K562 (cell line): ENCODE measurements around the gene BAD. TPM values are rescaled to one million over a fixed set of nuclear protein-coding genes. Genes with fewer than 3 reads are reported as not detected.

Source experiments
- ELF2 ChIP-seq: fragments of 250-450 bp; sonication (Bioruptor Pico); IDR thresholded peaks from 2 replicates; pipeline ENCODE4 v1.5.0; 2021; ENCODE audit warnings: mild to moderate bottlenecking
- GTF2E2 ChIP-seq: fragments of 200-800 bp; sonication (Bioruptor generic); IDR thresholded peaks from 2 replicates; pipeline ENCODE4 v1.6.1; 2016; ENCODE audit warnings: missing genetic modification characterization, missing compliant biosample characterization
- HDAC3 ChIP-seq: fragments of 450-650 bp; IDR thresholded peaks from 2 replicates; pipeline ENCODE4 v1.6.1; 2018; ENCODE audit warnings: borderline replicate concordance, mild to moderate bottlenecking, moderate library complexity; ENCODE audit not compliant: partially characterized antibody
- KDM5B ChIP-seq: fragments of 200-600 bp; sonication (generic); IDR thresholded peaks from 2 replicates; pipeline ENCODE4 v1.6.1; 2012; ENCODE audit warnings: low read depth, mild to moderate bottlenecking, moderate library complexity, low read length, control low read depth, inconsistent platforms; ENCODE audit not compliant: insufficient replicate concordance
- MCM2 ChIP-seq: fragments of 450-650 bp; IDR thresholded peaks from 2 replicates; pipeline ENCODE4 v1.6.1; 2017; ENCODE audit warnings: low read depth, mild to moderate bottlenecking
- POLR2AphosphoS5 ChIP-seq: IDR thresholded peaks from 2 replicates; pipeline ENCODE4 v1.6.1; 2011; ENCODE audit warnings: mild to moderate bottlenecking, low read depth, low read length, moderate library complexity; ENCODE audit not compliant: control insufficient read depth, insufficient read depth
- polyA plus RNA-seq, 8 experiments: library from polyadenylated mRNA; depleted of rRNA in 4 of 8; stranded (reverse) in 5 of 8; unstranded in 3 of 8; fragments of >200 nt; fragmentation: Nextera tagmentation in 2 of 8; fragmentation: Illumina TruSeq in 1 of 8; extraction: Ambion mirVana in 2 of 8; extraction: Trizol in 1 of 8; gene quantifications; 2 replicates each; pipeline versions ENCODE4 v1.2.1 to v1.2.3, GENCODE V29; 2011 to 2014; ENCODE audit warnings: inconsistent platforms in 1 of 8, missing spikeins in 1 of 8
- total RNA-seq, 7 experiments: library from RNA; depleted of rRNA in 6 of 7; stranded (reverse); fragments of >200 nt in 6 of 7; fragmentation: Illumina TruSeq in 2 of 7; extraction: Trizol in 2 of 7; gene quantifications; 2 replicates each; pipeline versions ENCODE4 v1.2.1 to v1.2.3, GENCODE V29; 2011 to 2021; ENCODE audit warnings: low replicate concordance in 1 of 7
- TF ChIP-seq, protein P1 (sequence below), 2 experiments: fragments of 450-650 bp; formaldehyde crosslinking in 1 of 2; IDR thresholded peaks; 2 replicates each; pipeline versions ENCODE4 v1.4.0 to v1.6.1; 2014 to 2020; ENCODE audit warnings: mild to moderate bottlenecking in 2 of 2, borderline replicate concordance in 1 of 2, low read depth in 1 of 2
- TF ChIP-seq, protein P2 (sequence below): fragments of 200-800 bp; sonication (Bioruptor generic); IDR thresholded peaks from 2 replicates; pipeline ENCODE4 v1.6.1; 2017; ENCODE audit warnings: missing genetic modification characterization, missing compliant biosample characterization
- TF ChIP-seq, protein P3 (sequence below): fragments of 450-650 bp; IDR thresholded peaks from 2 replicates; pipeline ENCODE4 v1.7.1; 2018; ENCODE audit warnings: mild to moderate bottlenecking, low read depth; ENCODE audit not compliant: partially characterized antibody

The BAD gene
- total and polyA plus RNA-seq, 9 of the 15 experiments (the other 6 are each of a cell fraction or from before 2014, with no cell fraction given), result 0.61 to 45.6 (median 11.8) TPM

GRCh38 chr11:64268893-64269539, 15.4 kb downstream of the BAD start (continued):
- TF ChIP-seq, protein P1, sequence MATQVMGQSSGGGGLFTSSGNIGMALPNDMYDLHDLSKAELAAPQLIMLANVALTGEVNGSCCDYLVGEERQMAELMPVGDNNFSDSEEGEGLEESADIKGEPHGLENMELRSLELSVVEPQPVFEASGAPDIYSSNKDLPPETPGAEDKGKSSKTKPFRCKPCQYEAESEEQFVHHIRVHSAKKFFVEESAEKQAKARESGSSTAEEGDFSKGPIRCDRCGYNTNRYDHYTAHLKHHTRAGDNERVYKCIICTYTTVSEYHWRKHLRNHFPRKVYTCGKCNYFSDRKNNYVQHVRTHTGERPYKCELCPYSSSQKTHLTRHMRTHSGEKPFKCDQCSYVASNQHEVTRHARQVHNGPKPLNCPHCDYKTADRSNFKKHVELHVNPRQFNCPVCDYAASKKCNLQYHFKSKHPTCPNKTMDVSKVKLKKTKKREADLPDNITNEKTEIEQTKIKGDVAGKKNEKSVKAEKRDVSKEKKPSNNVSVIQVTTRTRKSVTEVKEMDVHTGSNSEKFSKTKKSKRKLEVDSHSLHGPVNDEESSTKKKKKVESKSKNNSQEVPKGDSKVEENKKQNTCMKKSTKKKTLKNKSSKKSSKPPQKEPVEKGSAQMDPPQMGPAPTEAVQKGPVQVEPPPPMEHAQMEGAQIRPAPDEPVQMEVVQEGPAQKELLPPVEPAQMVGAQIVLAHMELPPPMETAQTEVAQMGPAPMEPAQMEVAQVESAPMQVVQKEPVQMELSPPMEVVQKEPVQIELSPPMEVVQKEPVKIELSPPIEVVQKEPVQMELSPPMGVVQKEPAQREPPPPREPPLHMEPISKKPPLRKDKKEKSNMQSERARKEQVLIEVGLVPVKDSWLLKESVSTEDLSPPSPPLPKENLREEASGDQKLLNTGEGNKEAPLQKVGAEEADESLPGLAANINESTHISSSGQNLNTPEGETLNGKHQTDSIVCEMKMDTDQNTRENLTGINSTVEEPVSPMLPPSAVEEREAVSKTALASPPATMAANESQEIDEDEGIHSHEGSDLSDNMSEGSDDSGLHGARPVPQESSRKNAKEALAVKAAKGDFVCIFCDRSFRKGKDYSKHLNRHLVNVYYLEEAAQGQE (IDR thresholded peaks at IDR 0.05; ENCODE audit: borderline replicate concordance), result no peak
- TF ChIP-seq, protein P1 (CRISPR knock-in tag; IDR thresholded peaks at IDR 0.05; ENCODE audit: low read depth), result peak; percentile 12; the same call in 1 of the 2 replicates
- TF ChIP-seq ELF2, result no peak
- TF ChIP-seq GTF2E2 (tag), result peak; percentile 53; the same call in 1 of the 2 replicates
- TF ChIP-seq, protein P2, sequence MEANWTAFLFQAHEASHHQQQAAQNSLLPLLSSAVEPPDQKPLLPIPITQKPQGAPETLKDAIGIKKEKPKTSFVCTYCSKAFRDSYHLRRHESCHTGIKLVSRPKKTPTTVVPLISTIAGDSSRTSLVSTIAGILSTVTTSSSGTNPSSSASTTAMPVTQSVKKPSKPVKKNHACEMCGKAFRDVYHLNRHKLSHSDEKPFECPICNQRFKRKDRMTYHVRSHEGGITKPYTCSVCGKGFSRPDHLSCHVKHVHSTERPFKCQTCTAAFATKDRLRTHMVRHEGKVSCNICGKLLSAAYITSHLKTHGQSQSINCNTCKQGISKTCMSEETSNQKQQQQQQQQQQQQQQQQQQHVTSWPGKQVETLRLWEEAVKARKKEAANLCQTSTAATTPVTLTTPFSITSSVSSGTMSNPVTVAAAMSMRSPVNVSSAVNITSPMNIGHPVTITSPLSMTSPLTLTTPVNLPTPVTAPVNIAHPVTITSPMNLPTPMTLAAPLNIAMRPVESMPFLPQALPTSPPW, result peak; percentile 15; the same call in 1 of the 2 replicates
- TF ChIP-seq, protein P3, sequence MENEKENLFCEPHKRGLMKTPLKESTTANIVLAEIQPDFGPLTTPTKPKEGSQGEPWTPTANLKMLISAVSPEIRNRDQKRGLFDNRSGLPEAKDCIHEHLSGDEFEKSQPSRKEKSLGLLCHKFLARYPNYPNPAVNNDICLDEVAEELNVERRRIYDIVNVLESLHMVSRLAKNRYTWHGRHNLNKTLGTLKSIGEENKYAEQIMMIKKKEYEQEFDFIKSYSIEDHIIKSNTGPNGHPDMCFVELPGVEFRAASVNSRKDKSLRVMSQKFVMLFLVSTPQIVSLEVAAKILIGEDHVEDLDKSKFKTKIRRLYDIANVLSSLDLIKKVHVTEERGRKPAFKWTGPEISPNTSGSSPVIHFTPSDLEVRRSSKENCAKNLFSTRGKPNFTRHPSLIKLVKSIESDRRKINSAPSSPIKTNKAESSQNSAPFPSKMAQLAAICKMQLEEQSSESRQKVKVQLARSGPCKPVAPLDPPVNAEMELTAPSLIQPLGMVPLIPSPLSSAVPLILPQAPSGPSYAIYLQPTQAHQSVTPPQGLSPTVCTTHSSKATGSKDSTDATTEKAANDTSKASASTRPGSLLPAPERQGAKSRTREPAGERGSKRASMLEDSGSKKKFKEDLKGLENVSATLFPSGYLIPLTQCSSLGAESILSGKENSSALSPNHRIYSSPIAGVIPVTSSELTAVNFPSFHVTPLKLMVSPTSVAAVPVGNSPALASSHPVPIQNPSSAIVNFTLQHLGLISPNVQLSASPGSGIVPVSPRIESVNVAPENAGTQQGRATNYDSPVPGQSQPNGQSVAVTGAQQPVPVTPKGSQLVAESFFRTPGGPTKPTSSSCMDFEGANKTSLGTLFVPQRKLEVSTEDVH, result peak; percentile 62
- peak; percentile 37 for TF ChIP-seq KDM5B
- peak; percentile 26; the same call in 1 of the 2 replicates for TF ChIP-seq POLR2AphosphoS5
- TF ChIP-seq HDAC3, result peak; percentile 3
- no peak for TF ChIP-seq MCM2
